Measurements from ENCODE around the gene NCK1.
"Not testable (repeated sequence)": the region's sequence is repeated elsewhere in the genome, so short reads cannot be mapped to it uniquely, and the experiment has no call there.

Gene NCK1

GRCh38 chr3:136869282-136869681 lies 7.3 kb downstream of the NCK1 start:
- DNase-seq = no peak

GRCh38 chr3:136872258-136872657 lies 10.2 kb downstream of the NCK1 start:
- DNase-seq = not testable (repeated sequence)

GRCh38 chr3:136879510-136879909 lies 17.5 kb downstream of the NCK1 start:
- DNase-seq = not testable (repeated sequence)

- DNase-seq = peak; percentile 7
Measured at GRCh38 chr3:136882571-136882970, 20.6 kb downstream of the NCK1 start.

- no peak for DNase-seq
Measured at GRCh38 chr3:136883967-136884720, 22.1 kb downstream of the NCK1 start.

- DNase-seq = no peak
Measured at GRCh38 chr3:136885357-136886213, 23.6 kb downstream of the NCK1 start.

- no peak for DNase-seq
Measured at GRCh38 chr3:136889947-136890346, 27.9 kb downstream of the NCK1 start.

GRCh38 chr3:136891934-136892855 lies 30.2 kb downstream of the NCK1 start:
- DNase-seq = no peak

- DNase-seq = no peak
Measured at GRCh38 chr3:136893848-136894443, 31.9 kb downstream of the NCK1 start.

- DNase-seq = not testable (repeated sequence)
Measured at GRCh38 chr3:136897171-136897570, 35.2 kb downstream of the NCK1 start.

GRCh38 chr3:136898549-136898948 lies 36.5 kb downstream of the NCK1 start:
- no peak for DNase-seq

GRCh38 chr3:136898954-136899353 lies 36.9 kb downstream of the NCK1 start:
- no peak for DNase-seq

GRCh38 chr3:136899622-136900158 lies 37.7 kb downstream of the NCK1 start:
- DNase-seq = no peak

- not testable (repeated sequence) for DNase-seq
Measured at GRCh38 chr3:136900694-136901093, 38.7 kb downstream of the NCK1 start.

GRCh38 chr3:136901391-136901790 lies 39.4 kb downstream of the NCK1 start:
- DNase-seq = no peak

GRCh38 chr3:136902530-136902929 lies 40.5 kb downstream of the NCK1 start:
- DNase-seq = not testable (repeated sequence)

GRCh38 chr3:136903899-136904298 lies 41.9 kb downstream of the NCK1 start:
- DNase-seq = no peak

GRCh38 chr3:136904746-136905145 lies 42.7 kb downstream of the NCK1 start:
- DNase-seq = no peak

GRCh38 chr3:136905549-136905948 lies 43.5 kb downstream of the NCK1 start:
- no peak for DNase-seq

- DNase-seq = no peak
Measured at GRCh38 chr3:136906725-136907124, 44.7 kb downstream of the NCK1 start.

- no peak for DNase-seq
Measured at GRCh38 chr3:136908297-136908696, 46.3 kb downstream of the NCK1 start.

- no peak for DNase-seq
Measured at GRCh38 chr3:136909187-136909586, 47.2 kb downstream of the NCK1 start.

Data from COR-L47 (cell line).